Measurements from ENCODE around the gene AP1AR. TPM values are rescaled to one million over a fixed set of nuclear protein-coding genes. Genes with fewer than 3 reads are reported as not detected.
"Not testable (repeated sequence)": the region's sequence is repeated elsewhere in the genome, so short reads cannot be mapped to it uniquely, and the experiment has no call there.

AP1AR gene
- total RNA-seq, 4 donors from 2014 or later, result 13.2 to 22.6 (median 15.3) TPM

DNA sequence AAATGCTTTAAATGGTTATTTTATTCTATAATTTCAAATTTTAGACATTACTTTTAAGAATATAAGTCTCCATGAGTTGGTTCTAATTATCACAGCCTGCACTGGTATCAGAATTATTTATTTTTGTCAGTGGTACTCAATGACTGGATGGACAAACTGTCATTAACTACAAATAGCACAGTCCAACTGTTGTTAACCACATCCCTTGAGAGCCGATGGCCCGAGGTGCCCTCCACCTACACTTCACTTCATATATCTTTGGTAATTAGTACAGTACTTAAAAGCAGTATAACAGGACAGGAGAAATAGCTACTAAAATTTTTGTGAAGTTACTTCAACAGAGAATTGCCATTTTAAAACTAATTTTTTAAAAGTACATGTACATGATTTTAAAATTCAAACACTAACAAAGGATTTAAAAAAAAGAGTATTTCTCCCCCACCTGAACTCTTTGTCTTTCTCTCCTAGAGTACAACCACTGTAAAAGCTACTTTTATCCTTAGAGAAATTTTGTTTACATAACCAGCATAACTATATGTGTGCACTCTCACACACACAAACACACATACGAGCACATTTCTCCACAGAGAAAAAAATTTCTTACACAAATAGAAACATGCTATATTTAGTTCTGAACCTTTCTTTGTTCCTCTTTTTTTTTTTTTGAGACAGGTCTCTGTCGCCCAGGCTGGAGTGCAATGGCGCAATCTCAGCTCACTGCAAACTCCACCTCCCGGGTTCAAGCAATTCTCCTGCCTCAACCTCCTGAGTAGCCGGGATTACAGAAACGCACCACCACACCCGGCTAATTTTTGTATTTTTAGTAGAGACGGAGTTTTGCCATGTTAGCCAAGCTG is 47.7 kb downstream of the AP1AR start:
- ATAC-seq (ENCODE audit: low FRiP score) (no peak), DNase-seq (ENCODE audit: low spot score) (no peak)
- TF ChIP-seq, protein P1, sequence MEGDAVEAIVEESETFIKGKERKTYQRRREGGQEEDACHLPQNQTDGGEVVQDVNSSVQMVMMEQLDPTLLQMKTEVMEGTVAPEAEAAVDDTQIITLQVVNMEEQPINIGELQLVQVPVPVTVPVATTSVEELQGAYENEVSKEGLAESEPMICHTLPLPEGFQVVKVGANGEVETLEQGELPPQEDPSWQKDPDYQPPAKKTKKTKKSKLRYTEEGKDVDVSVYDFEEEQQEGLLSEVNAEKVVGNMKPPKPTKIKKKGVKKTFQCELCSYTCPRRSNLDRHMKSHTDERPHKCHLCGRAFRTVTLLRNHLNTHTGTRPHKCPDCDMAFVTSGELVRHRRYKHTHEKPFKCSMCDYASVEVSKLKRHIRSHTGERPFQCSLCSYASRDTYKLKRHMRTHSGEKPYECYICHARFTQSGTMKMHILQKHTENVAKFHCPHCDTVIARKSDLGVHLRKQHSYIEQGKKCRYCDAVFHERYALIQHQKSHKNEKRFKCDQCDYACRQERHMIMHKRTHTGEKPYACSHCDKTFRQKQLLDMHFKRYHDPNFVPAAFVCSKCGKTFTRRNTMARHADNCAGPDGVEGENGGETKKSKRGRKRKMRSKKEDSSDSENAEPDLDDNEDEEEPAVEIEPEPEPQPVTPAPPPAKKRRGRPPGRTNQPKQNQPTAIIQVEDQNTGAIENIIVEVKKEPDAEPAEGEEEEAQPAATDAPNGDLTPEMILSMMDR (IDR thresholded peaks at IDR 0.05), result no peak

DNA sequence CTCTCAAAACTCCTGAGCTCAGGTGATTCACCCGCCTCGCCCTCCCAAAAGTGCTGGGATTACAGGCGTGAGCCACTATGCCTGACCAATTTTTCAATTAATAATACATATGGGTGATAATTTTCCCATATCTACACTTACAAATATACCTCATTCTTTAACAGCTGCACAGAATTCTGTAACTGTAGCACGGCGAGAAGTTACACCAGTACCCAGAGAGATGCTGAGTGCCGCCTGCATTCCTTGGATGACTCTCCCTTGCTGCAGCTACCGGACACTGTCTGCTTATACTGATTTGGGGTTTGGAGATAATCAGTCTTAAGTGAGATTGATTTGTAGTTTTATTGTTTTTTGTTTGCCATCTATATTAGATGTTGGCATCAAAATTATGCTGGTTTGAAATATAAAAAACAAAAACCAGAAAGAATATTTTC is 48.3 kb downstream of the AP1AR start:
- DNase-seq (ENCODE audit: low spot score), result no peak
- ATAC-seq (ENCODE audit: low FRiP score), result no peak
- TF ChIP-seq, protein P1 (IDR thresholded peaks at IDR 0.05), result no peak

DNA sequence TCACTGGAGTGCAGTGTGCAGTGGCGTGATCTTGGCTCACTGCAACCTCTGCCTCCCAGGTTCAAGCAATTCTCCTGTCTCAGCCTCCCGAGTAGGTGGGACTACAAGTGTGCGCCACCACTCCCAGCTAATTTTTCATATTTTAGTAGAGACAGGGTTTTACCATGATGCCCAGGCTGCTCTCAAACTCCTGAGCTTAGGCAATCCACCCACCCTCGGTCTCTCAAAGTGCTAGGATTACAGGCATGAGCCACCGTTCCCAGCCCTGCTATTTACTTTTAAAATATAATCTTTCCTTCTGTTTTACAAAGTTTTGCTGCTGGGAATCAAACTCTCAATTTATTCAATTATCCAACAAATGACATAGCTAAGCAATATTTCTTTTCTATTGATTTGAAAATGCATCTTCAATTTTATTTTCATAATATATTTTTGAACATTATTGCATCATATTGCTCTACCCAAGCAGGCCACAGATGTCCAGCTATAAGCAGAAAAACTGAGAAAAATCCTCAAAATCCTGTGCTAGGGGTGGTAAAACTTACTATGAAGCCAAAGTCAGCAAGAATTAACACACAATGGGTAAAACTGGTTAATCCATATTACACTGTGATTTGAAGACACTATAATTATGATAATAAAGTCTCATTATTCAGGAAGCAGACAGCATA is 48.9 kb downstream of the AP1AR start:
- TF ChIP-seq, protein P1 (IDR thresholded peaks at IDR 0.05), result no peak
- ATAC-seq (ENCODE audit: low FRiP score), result no peak
- DNase-seq (ENCODE audit: low spot score), result no peak

DNA sequence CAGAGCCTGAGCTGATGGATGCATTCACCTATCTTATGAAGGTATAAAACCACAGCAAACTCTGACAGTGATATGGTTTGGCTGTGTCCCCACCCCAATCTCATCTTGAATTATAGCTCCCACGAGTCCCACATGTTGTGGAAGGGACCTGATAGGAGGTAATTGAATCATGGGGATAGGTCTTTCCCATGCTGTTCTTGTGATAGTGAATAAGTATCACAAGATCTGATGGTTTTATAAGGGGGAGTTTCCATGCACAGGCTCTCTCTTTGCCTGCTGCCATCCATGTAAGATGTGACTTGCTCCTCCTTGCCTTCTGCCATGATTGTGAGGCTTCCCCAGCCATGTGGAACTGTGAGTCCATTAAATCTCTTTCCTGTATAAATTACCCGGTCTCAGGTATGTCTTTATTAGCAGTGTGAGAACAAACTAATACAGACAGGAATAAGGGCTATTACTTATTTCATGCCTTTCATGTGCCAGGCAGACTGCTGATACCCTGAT is 50.4 kb downstream of the AP1AR start:
- not testable (repeated sequence) for DNase-seq (ENCODE audit: low spot score); ATAC-seq (ENCODE audit: low FRiP score)

DNA sequence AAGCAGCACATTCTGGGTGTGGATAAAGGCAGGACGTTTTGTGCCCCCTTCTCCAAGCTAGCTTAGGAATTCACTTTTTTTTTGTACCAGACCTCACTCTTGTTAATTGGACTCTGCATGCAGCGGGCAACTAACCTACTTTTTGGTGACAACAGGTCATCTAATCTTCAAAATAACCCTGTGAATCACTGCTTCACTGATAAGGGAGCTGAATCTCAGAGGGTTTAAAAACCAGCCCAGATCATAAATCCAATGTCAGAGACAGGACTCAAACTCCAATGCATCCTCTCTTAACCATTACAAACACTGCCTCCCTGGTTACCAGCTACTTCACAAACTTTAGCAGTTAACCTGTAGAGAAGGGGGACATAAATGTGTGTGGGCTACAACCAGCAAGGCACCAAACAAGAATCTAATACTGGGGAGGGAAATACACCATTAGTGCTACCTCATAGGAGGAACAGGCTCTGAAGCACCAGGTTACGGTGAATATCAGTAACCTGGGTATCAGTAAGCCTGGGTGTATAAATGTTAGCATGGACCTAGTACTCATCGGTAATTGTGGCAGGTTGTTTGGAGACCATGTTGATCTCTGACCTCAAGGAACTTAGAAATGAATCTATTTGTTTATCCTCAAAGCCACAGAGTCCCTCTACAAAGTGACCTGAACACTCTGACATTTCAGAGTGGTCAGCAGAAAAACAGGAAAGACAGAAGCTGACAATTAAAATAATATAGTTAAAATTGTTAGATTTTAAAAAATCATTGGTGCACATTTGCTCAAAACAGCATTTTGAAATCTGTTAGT is 51.5 kb downstream of the AP1AR start:
- no peak for DNase-seq (ENCODE audit: low spot score)
- TF ChIP-seq, protein P1 (IDR thresholded peaks at IDR 0.05), result no peak
- ATAC-seq (ENCODE audit: low FRiP score), result no peak

GRCh38 chr4:112284166-112284565 is 52.6 kb downstream of the AP1AR start:
- ATAC-seq (ENCODE audit: low FRiP score) (no peak), DNase-seq (ENCODE audit: low spot score) (no peak)
- TF ChIP-seq, protein P1 (IDR thresholded peaks at IDR 0.05), result no peak
